Measurements from ENCODE around the gene SULT4A1. TPM values are rescaled to one million over a fixed set of nuclear protein-coding genes. Genes with fewer than 3 reads are reported as not detected.

SULT4A1 gene
- total RNA-seq, 1 donor from 2014 or later, result 0.89 TPM

DNA sequence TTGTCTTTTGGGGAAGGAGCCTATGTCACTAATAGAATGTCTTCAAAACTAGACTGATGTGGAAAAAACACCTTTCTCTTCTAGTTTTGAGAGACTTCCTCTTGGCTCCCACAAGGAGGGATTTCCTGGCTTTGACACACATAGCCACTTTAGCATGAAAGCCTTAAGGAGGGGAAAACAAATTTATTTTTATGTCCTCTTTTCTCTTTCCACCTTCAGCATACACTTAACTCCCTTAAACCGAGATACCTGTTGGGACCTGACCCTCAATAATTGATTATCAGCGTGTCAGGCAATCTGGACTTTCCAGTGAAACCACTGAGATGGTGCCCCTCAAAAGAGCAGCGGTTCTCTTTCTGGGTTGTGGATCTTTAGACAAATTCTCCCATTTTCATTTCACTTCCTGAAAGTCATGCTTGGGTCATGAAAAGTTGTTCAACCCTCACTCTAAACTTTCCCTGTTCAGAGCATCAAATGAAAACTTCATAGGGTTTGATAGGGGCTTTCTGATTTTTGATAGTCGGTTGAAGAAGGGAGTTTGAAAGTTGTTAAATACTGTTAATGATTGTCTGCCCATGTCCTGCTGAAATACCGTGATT is 59.3 kb downstream of the SULT4A1 start:
- no peak for DNase-seq

DNA sequence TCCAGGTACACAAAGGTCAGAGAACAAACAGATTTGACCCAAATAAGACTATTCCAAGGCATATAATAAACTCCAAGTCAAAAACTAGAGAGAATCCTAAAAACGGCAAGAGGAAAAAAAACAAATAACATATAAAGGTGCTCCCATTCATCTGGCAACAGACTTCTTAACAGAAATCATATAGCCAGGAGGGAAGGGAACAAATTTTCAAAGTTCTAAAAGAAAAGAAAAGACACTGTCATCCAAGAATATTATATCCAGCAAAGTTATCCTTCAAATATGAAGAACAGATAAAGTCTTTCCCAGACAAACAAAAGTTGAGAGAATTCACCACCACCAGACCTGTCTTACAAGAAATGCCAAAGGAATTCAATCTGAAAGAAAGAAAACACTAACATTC is 61.3 kb downstream of the SULT4A1 start:
- DNase-seq, result no peak

DNA sequence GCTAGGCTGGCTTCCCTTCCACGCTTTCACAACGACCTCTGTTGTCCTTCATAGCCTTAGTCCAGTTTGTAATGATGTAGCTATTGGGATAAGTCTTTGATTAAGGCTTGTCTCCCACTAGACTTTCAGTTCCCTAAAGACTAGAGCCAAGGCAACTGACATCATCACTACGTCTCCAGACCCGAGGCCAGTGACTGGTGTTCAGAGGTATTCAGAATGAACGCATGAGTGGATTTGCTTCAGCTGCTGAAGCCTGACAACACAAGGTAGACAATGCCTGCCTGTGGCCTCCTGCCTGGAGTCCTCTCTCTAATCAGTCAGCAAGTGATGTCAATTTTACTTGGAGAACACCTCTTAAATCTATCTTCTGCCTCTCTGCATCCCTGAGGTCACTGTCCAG is 63.8 kb downstream of the SULT4A1 start:
- no peak for DNase-seq

DNA sequence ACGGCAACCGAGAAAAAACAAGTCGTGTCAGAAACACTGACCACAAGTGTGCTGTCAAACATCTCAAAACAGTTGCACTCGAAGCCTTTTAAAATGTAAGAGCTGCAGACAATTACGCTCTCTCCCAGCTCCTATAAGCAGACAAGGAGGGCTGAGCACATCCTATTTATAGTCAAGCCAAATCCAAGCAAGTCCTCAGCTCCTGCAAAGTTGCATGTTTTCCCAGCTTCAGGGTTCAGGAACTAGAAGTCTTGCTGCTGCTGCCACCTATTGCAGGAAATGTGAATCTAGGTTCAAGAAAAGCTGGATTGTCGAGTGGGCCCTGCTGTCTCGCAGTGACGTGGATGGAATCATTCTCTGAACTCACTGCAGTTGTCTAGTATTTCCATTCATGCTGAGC is 65.7 kb downstream of the SULT4A1 start:
- peak; percentile 70 for DNase-seq

DNA sequence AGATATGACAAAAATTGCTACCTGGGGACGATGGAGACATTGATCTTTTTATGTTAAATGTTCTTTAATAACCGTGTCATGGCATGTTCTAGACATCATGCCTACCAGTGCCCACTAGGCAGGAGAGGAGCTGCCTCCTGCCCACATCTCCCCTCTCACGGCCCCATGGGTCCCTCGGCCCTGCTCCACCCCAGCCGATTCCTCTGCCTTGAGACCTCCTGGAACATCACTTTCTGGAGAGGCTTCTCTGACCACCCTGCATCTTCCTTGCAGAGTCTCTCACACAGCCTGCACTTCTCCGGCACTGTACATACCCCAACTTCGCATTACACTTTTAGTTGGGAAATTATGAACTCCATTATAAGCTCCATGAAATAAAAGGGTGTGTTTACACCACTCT is 67.0 kb downstream of the SULT4A1 start:
- DNase-seq, result no peak

DNA sequence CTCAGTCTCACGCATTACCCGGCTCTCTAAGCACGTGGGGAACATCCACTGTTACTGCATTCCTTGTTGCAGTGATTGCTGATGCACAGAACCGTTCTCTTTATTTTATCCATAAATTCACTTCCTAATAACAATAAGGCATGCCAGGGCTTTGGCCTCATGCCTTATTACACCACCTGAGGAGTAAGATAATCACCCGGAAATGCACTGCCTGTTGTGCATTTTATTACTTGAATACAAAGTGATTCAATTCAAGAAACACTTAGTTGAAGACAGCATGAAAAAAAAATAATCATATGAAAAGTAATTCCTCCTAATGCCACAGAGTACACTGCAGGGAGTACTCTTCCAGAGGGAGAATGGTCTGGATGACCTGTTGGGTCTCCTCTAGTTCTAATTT is 69.4 kb downstream of the SULT4A1 start:
- no peak for DNase-seq

DNA sequence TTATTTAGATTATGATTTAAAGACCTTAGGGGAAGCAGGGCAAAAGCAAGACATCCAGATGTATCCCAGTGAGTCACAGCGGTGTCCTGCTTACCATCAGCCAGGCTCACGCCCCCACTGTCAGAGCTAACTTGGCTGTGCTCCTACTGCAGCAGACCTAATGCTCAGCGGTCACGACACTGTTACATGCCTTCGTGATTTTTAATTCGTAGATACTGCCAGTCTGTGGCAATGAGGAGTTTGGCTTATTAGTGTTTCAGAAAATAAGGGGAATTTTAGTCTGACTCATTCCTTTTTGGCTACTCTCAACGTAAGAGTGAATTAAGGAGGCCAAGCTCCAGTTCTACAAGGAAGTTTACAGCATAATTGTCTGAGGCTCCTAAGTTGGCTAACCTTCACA is 72.9 kb downstream of the SULT4A1 start:
- no peak for DNase-seq

DNA sequence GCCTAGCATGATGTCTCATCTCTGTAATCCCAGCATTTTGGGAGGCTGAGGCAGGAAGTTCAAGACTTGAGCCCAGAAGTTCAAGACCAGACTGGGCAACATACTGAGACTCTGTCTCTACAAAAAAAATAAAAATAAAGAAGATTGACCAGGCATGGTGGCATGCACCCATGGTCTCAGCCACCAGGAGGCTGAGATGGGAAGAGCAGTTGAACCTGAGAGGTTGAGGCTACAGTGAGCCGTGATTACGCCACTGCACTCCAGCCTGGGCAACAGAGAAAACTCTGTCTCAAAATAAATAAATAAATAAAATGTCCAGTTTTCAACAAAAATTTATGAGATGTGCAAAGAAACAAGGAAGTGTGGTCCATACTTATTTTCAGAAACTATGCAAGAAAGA is 78.5 kb downstream of the SULT4A1 start:
- no peak for DNase-seq

DNA sequence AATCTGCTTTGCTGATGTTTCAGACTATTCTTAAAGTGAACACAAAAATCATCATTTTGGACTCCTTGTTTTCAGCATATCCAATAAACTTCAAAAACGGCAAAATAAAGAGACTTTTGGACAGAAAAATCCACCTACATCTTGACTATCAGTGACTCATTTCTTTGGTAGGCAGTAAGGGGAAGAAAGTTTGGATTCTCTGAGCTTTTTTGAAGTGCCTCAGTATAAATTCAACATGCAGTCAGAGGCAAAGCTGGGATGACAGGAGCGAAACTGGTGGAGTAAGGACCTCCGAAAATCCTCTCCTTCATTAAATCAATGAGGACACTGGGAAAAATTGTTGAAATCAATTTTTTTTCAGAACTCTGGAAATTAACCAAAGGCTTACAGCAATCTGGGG is 79.9 kb downstream of the SULT4A1 start:
- no peak for DNase-seq

DNA sequence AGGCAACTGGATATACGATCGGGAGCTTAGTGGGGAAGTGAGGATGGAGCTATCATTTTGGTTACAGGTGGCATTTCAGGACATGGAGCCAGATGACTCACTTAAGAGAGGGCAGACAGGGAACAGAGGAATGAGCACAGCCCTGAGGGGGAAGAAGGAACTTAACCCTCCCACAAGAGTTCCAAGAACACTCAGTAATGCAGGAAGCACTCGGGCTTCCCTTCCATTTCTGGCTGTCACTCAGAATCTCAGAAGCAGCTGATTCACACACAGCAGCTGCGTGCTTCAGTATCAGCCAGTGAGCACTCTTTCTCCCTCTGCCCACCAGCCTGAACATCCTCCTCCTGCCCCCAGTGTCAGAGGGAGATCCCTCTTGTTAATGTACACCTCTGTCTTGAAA is 85.0 kb downstream of the SULT4A1 start:
- no peak for DNase-seq

DNA sequence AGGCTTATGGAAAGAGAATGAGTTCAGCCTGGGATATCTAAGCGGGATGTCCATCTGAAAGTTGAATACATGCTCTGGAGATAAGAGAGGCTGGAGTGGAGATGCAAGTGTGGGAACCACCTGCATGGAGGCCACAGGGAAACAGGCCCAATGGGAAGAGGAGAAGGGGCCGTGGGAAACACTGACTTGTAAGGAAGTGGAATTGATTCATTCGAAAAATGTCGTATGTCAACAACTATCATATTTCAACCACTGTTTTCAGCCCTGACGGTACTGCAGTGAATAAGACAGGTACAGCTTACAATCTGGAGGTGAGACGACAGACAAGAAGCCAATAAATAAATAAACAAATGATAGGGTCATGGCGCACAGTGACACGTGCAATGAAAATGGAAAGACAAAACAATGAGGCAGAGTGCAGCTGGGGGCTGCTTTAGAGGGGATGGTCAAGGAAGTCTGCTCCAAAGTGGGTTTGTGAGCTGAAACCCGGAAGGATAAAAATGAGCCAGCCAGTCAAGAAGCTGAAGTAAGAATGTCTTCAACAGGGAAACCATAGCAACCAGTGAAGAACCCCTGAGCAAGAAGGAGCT is 86.1 kb downstream of the SULT4A1 start:
- no peak for DNase-seq

Small RNA genes within 50 kb of the gene (small RNA-seq; reads per million reads assigned to genes)
- not detected for gene HMGN2P9 (ENCODE audit: low replicate concordance)

Other genes starting within 250 kb of the SULT4A1 start
- 2.1 TPM for gene EFCAB6, start 50.2 kb downstream of the SULT4A1 start, total RNA-seq
- gene PNPLA5, start 29.5 kb upstream of the SULT4A1 start, total RNA-seq, result 2.3 TPM
- 7.5 TPM for gene PNPLA3, start 61.3 kb upstream of the SULT4A1 start, total RNA-seq
- 40.1 TPM for gene SAMM50, start 92.9 kb upstream of the SULT4A1 start, total RNA-seq
- gene PARVB, start 161.8 kb upstream of the SULT4A1 start, total RNA-seq, result 6.6 TPM

Data from skin of body (tissue), 3 donors.